K562 (cell line): Measurements from ENCODE around the gene SYT14. TPM values are rescaled to one million over a fixed set of nuclear protein-coding genes. Genes with fewer than 3 reads are reported as not detected.

Experiments
- ETV6 ChIP-seq, 3 experiments: fragments of 150-350 bp in 1 of 3; sonication (generic) in 1 of 3; formaldehyde crosslinking in 1 of 3; IDR thresholded peaks; 2 replicates each; pipeline versions ENCODE4 v1.6.1 to v1.8.0; 2014 to 2022; ENCODE audit warnings: borderline replicate concordance in 2 of 3, low read depth in 2 of 3, antibody characterized with exemption in 1 of 3, low read length in 1 of 3, mild to moderate bottlenecking in 1 of 3, missing genetic modification reagents in 1 of 3
- MAFF ChIP-seq: IDR thresholded peaks from 2 replicates; pipeline ENCODE4 v1.6.1; 2012; ENCODE audit warnings: low read length, improper control_type of control experiment
- ZNF316 ChIP-seq: fragments of 450-650 bp; IDR thresholded peaks from 2 replicates; pipeline ENCODE4 v1.6.1; 2016
- polyA plus RNA-seq, 8 experiments: library from polyadenylated mRNA; depleted of rRNA in 4 of 8; stranded (reverse) in 5 of 8; unstranded in 3 of 8; fragments of >200 nt; fragmentation: Nextera tagmentation in 2 of 8; fragmentation: Illumina TruSeq in 1 of 8; extraction: Ambion mirVana in 2 of 8; extraction: Trizol in 1 of 8; gene quantifications; 2 replicates each; pipeline versions ENCODE4 v1.2.1 to v1.2.3, GENCODE V29; 2011 to 2014; ENCODE audit warnings: inconsistent platforms in 1 of 8, missing spikeins in 1 of 8
- total RNA-seq, 7 experiments: library from RNA; depleted of rRNA in 6 of 7; stranded (reverse); fragments of >200 nt in 6 of 7; fragmentation: Illumina TruSeq in 2 of 7; extraction: Trizol in 2 of 7; gene quantifications; 2 replicates each; pipeline versions ENCODE4 v1.2.1 to v1.2.3, GENCODE V29; 2011 to 2021; ENCODE audit warnings: low replicate concordance in 1 of 7
- TF ChIP-seq, protein P1 (sequence below), 3 experiments: fragments of 200-800 bp in 1 of 3; sonication (Bioruptor generic) in 1 of 3; sonication (generic) in 1 of 3; formaldehyde crosslinking in 1 of 3; IDR thresholded peaks; 2 replicates each; pipeline versions ENCODE4 v1.6.1 to v1.8.0; 2016 to 2022; ENCODE audit warnings: mild to moderate bottlenecking in 2 of 3, missing compliant biosample characterization in 2 of 3, missing genetic modification characterization in 2 of 3, missing genetic modification reagents in 1 of 3
- TF ChIP-seq, protein P2 (sequence below): fragments of 450-650 bp; IDR thresholded peaks from 2 replicates; pipeline ENCODE4 v1.6.1; 2017; ENCODE audit warnings: antibody characterized with exemption, mild to moderate bottlenecking

Gene SYT14
- total and polyA plus RNA-seq, 9 of the 15 experiments (the other 6 are each of a cell fraction or from before 2014, with no cell fraction given) = 0.01 to 0.04 TPM; not detected in 7

DNA sequence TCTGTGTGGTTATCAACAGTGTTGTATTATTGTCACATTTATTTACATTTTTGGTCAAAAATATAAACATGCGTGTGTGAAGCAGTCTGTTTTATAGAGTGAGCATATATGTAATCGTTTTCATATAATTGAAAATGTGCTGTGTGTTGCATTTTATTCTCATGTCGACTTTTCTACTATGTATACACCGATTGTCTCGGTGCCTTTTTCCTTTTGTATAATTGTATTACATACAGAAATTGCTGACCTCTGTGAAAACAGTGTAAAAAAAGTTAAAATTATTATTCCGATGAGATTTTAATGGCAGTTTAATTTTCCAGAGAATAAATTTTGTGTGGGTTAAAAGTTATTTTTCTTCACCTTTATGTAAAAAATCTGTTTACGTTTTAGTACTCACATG is 232.2 kb downstream of the SYT14 start (continued):
- TF ChIP-seq MAFF (peak; percentile 8; the same call in 1 of the 2 replicates), ZNF316 (peak; percentile 36; the same call in 1 of the 2 replicates), ETV6 (IDR thresholded peaks at IDR 0.05; ENCODE audit: borderline replicate concordance in 1 of 2, low read depth in 2 of 2, low read length in 1 of 2) (no peak), ETV6 (CRISPR knock-in tag; IDR thresholded peaks at IDR 0.05; ENCODE audit: borderline replicate concordance) (no peak)
- TF ChIP-seq, protein P1, sequence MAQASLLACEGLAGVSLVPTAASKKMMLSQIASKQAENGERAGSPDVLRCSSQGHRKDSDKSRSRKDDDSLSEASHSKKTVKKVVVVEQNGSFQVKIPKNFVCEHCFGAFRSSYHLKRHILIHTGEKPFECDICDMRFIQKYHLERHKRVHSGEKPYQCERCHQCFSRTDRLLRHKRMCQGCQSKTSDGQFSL (CRISPR knock-in tag; IDR thresholded peaks at IDR 0.05) = no peak
- TF ChIP-seq, protein P1 (tag; IDR thresholded peaks at IDR 0.05) = no peak
- TF ChIP-seq, protein P2, sequence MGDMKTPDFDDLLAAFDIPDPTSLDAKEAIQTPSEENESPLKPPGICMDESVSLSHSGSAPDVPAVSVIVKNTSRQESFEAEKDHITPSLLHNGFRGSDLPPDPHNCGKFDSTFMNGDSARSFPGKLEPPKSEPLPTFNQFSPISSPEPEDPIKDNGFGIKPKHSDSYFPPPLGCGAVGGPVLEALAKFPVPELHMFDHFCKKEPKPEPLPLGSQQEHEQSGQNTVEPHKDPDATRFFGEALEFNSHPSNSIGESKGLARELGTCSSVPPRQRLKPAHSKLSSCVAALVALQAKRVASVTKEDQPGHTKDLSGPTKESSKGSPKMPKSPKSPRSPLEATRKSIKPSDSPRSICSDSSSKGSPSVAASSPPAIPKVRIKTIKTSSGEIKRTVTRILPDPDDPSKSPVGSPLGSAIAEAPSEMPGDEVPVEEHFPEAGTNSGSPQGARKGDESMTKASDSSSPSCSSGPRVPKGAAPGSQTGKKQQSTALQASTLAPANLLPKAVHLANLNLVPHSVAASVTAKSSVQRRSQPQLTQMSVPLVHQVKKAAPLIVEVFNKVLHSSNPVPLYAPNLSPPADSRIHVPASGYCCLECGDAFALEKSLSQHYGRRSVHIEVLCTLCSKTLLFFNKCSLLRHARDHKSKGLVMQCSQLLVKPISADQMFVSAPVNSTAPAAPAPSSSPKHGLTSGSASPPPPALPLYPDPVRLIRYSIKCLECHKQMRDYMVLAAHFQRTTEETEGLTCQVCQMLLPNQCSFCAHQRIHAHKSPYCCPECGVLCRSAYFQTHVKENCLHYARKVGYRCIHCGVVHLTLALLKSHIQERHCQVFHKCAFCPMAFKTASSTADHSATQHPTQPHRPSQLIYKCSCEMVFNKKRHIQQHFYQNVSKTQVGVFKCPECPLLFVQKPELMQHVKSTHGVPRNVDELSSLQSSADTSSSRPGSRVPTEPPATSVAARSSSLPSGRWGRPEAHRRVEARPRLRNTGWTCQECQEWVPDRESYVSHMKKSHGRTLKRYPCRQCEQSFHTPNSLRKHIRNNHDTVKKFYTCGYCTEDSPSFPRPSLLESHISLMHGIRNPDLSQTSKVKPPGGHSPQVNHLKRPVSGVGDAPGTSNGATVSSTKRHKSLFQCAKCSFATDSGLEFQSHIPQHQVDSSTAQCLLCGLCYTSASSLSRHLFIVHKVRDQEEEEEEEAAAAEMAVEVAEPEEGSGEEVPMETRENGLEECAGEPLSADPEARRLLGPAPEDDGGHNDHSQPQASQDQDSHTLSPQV = no peak
